AG04450 (cell line): Measurements from ENCODE around the gene C4orf36. TPM values are rescaled to one million over a fixed set of nuclear protein-coding genes. Genes with fewer than 3 reads are reported as not detected.

Experiments used
- CTCF ChIA-PET: fragments of 300-600, 350-600 bp; formaldehyde crosslinking; extraction: SDS; loops from one replicate; lab custom pipeline; 2022; ENCODE audit warnings: antibody characterized with exemption, inconsistent platforms; lab: Charles Lee
- POLR2A ChIA-PET: fragments of 350-600 bp; formaldehyde crosslinking; extraction: SDS; loops from one replicate; lab custom pipeline; 2021; ENCODE audit warnings: antibody characterized with exemption, inconsistent platforms; lab: Yijun Ruan, JAX
- DNase-seq: peaks from one replicate; pipeline ENCODE4 v3.0.0-alpha.2; 2011; ENCODE audit warnings: low read depth, low spot score
- H3K27ac ChIP-seq: one replicate; pipeline ENCODE4 v1.5.1; 2012; ENCODE audit warnings: low read depth, low read length, control low read depth
- H3K27me3 ChIP-seq: one replicate; pipeline ENCODE4 v1.6.0; 2012; ENCODE audit warnings: low read length; ENCODE audit not compliant: control insufficient read depth, insufficient read depth
- H3K4me3 ChIP-seq: 2 replicates; pipeline ENCODE4 v1.5.1; 2011; ENCODE audit warnings: mild to moderate bottlenecking, low read depth, low read length, control low read depth
- H3K9me3 ChIP-seq: 2 replicates; pipeline ENCODE4 v1.5.1; 2012; ENCODE audit warnings: low read length; ENCODE audit not compliant: control insufficient read depth, insufficient read depth
- polyA plus RNA-seq: library from polyadenylated mRNA; depleted of rRNA; stranded (reverse); fragments of >200 nt; gene quantifications from 2 replicates; pipeline ENCODE4 v1.2.3, GENCODE V29; 2011
- TF ChIP-seq, protein P1 (sequence below): IDR thresholded peaks from 2 replicates; pipeline ENCODE4 v1.5.1; 2011; ENCODE audit warnings: low read depth, low read length, control low read depth, inconsistent platforms

The C4orf36 gene
- polyA plus RNA-seq, 1 experiment = 1.2 TPM

DNA sequence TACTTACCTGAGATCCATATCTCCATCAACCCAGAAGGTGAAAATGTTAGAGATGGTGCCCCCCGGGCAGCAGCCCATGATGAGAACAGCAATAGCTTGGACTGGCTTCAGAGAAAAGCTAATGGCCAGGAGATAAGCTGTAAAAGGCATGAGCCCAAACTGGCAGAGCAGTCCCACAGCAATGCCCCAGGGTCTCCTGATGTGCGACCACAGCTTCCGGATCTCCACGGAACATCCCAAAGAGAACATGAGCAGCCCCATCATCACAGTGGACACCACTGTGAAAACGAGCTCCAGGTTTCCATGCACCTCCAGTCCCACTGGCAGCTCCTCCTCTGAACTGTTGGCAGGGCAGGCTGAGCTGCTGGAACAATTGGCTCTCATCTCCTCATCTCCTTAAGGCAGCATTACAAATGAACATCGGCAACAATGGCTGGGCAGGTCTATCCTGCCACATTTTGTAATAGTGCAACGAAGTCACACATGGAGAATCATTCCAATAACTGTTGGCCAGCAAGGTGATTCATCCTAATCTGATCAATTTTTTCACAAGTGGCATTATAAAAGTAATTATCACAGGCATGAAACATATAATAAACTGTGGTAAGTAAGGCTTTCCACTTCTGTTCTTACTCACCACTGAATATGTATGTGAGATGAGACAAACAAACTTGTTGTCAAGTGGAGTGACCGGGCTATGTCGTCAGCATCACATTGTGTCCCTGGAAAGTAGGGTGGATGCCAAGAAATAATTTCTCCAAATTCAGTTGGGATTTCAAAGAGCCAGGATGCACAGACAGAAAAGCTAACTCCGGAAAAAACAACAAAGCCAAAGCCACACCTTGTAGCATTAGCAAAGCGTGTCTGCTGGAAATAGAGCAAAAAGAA, 43.2 kb downstream of the C4orf36 start, which contains the start of gene SLC10A6:
TSS of gene SLC10A6 (minus strand) at position 653 of the 888 bp plus-strand sequence. CDS start at position 384, 269 bp downstream.
- DNase-seq = no peak
- TF ChIP-seq, protein P1, sequence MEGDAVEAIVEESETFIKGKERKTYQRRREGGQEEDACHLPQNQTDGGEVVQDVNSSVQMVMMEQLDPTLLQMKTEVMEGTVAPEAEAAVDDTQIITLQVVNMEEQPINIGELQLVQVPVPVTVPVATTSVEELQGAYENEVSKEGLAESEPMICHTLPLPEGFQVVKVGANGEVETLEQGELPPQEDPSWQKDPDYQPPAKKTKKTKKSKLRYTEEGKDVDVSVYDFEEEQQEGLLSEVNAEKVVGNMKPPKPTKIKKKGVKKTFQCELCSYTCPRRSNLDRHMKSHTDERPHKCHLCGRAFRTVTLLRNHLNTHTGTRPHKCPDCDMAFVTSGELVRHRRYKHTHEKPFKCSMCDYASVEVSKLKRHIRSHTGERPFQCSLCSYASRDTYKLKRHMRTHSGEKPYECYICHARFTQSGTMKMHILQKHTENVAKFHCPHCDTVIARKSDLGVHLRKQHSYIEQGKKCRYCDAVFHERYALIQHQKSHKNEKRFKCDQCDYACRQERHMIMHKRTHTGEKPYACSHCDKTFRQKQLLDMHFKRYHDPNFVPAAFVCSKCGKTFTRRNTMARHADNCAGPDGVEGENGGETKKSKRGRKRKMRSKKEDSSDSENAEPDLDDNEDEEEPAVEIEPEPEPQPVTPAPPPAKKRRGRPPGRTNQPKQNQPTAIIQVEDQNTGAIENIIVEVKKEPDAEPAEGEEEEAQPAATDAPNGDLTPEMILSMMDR = no peak
- POLR2A ChIA-PET = no interaction called here

DNA sequence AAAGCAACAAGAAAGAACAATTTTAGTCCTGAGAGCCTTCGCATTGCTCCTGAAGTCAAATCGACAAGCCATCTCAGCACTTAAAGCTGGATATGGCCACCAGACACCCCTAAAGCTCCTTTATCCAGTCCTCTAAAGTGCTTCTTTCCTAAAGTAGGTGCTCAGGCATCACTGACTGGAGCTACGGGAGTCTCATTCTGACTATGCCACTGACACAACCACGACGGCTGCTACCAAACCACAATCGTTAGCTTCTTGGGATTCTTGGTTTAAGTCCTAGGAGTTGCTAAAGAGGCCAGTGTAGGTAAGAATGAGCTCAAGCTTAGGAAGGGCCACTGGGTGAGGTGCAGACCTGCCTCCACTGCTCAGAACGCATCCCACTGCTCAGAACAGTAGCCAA, 44.1 kb downstream of the C4orf36 start:
- Histone ChIP-seq H3K27me3 (no peaks in the 10 kb centered on the region), H3K9me3 (no peaks in the 10 kb centered on the region), H3K27ac (no peak overlapping the region), H3K4me3 (no peak overlapping the region)
- ChIA-PET CTCF (interaction anchor here (1.1 to 1.2 kb wide), 3 partner anchors 74 to 352 kb away, joined by 4 read pairs; no protein-coding TSS in a partner anchor), POLR2A (no interaction called here)
- DNase-seq = no peak
- TF ChIP-seq, protein P1 = no peak

More for the DNA sequence above, 43.2 kb downstream of the C4orf36 start, which contains the start of gene SLC10A6:
- CTCF ChIA-PET = interaction anchor here (1.1 to 1.3 kb wide), 4 partner anchors 74 to 353 kb away, joined by 3 to 4 read pairs (median 4); no protein-coding TSS in a partner anchor
- no peak within 1 kb of the TSS for H3K4me3 ChIP-seq
- no peaks in the 10 kb centered on the region for H3K9me3 ChIP-seq
- H3K27me3 ChIP-seq = no peaks in the 10 kb centered on the region
- H3K27ac ChIP-seq = no peak within 1 kb of the TSS

DNA sequence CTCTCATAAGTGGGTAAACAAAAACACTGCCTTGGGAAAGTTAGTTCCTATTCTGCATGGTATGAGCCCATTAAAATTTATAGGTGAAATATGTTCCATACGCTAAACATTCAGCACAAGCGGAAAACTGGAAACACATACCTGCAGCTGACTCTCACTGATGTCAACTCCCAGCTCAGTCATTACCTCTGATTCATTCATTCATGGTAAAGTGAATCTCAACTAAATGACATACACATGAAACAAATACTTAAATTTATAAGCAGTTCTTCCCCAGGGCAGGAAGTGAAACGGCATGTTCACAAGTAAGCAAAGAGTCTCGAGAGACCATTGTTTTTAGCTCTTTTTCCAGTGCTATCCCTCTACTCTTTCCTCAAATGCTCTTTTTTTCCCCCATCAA, 44.7 kb downstream of the C4orf36 start:
- H3K27ac ChIP-seq = no peak overlapping the region
- TF ChIP-seq, protein P1 = no peak
- POLR2A ChIA-PET = no interaction called here
- no peaks in the 10 kb centered on the region for H3K9me3 ChIP-seq
- no peak for DNase-seq
- H3K4me3 ChIP-seq = no peak overlapping the region
- CTCF ChIA-PET = interaction anchor here (1.1 to 1.2 kb wide), 2 partner anchors 75 to 348 kb away, joined by 4 read pairs; no protein-coding TSS in a partner anchor
- H3K27me3 ChIP-seq = no peaks in the 10 kb centered on the region

DNA sequence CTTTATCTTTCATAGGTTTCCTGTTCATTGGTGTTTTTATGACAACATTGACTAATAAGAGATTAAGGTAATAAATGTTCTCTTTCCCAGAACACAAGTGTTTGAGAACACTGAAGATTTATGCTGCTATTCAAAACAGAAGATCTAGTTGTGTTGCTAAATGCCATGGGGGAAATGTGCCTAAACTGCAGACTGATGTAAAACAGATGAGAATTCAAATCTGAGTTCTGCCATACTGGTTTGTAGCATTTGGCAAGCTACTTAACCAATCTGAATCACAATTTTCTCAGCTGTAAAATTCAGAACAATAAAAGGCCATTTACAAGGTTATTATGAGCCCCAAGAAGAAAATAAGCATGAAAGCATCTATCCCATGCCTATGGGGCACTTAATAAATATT, 45.3 kb downstream of the C4orf36 start:
- ChIA-PET POLR2A (no interaction called here), CTCF (interaction anchor here (0.9 kb wide), 1 partner anchor 351 kb away, joined by 3 read pairs; no protein-coding TSS in a partner anchor)
- DNase-seq = no peak
- Histone ChIP-seq H3K27ac (no peak overlapping the region), H3K9me3 (no peaks in the 10 kb centered on the region), H3K4me3 (no peak overlapping the region), H3K27me3 (no peaks in the 10 kb centered on the region)
- TF ChIP-seq, protein P1 = no peak

DNA sequence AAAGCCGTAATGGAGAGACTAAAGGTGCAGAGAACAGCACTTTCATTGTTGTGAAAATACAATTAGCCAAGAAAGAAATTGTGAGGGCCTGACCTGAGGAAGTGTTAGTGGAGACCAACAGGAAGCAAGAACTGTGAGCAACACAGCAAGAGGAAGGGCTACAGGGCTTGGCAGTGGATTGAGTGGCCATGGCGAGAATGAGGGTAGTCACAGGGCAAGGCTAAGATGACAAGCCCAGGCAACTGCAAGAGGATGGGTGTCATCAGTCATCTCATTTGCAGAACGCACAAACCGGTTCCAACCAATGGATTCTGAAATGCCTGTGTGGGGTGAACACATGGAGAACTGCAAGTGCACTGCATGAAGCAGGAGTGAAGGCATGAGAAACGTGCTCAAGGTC, 46.6 kb downstream of the C4orf36 start:
- Histone ChIP-seq H3K27me3 (no peaks in the 10 kb centered on the region), H3K27ac (no peak overlapping the region), H3K4me3 (no peak overlapping the region), H3K9me3 (no peaks in the 10 kb centered on the region)
- POLR2A ChIA-PET = no interaction called here
- TF ChIP-seq, protein P1 = no peak
- CTCF ChIA-PET = no interaction called here
- no peak for DNase-seq
